Measurements from ENCODE around the gene INSR.

The INSR gene

GRCh38 chr19:7327802-7328201 is 33.6 kb upstream of the INSR start:
- DNase-seq (ENCODE audit: low read depth in 1 of 2, low spot score in 1 of 2) = no peak
- H3K27ac ChIP-seq (replicated peaks) = no peak overlapping the region
- H3K27me3 ChIP-seq (ENCODE audit: insufficient read depth, poor library complexity, severe bottlenecking) = no peaks in the 10 kb centered on the region
- no peak for TF ChIP-seq REST (IDR thresholded peaks at IDR 0.05; ENCODE audit: insufficient replicate concordance, low read depth)
- TF ChIP-seq CTCF (IDR thresholded peaks at IDR 0.05; ENCODE audit: insufficient read depth, low read length) = no peak
- no peak for TF ChIP-seq SPI1 (IDR thresholded peaks at IDR 0.05; ENCODE audit: borderline replicate concordance, low read depth)
- no peak for TF ChIP-seq POLR2AphosphoS5 (IDR thresholded peaks at IDR 0.05; ENCODE audit: low read depth)
- no peak for TF ChIP-seq GABPA (IDR thresholded peaks at IDR 0.05; ENCODE audit: low read depth)
- H3K4me3 ChIP-seq (replicated peaks; ENCODE audit: insufficient read depth, low read length) = no peak overlapping the region

GRCh38 chr19:7326105-7326877 is 32.1 kb upstream of the INSR start:
- Histone ChIP-seq H3K27ac (replicated peaks) (no peak overlapping the region), H3K27me3 (ENCODE audit: insufficient read depth, poor library complexity, severe bottlenecking) (no peaks in the 10 kb centered on the region), H3K4me3 (replicated peaks; ENCODE audit: insufficient read depth, low read length) (no peak overlapping the region)
- peak in 1 of 2 experiments; percentile 37 for DNase-seq (ENCODE audit: low read depth in 1 of 2, low spot score in 1 of 2)
- TF ChIP-seq SPI1 (IDR thresholded peaks at IDR 0.05; ENCODE audit: borderline replicate concordance, low read depth) (no peak), GABPA (IDR thresholded peaks at IDR 0.05; ENCODE audit: low read depth) (no peak), CTCF (IDR thresholded peaks at IDR 0.05; ENCODE audit: insufficient read depth, low read length) (peak; percentile 7), REST (IDR thresholded peaks at IDR 0.05; ENCODE audit: insufficient replicate concordance, low read depth) (no peak), POLR2AphosphoS5 (IDR thresholded peaks at IDR 0.05; ENCODE audit: low read depth) (no peak)

GRCh38 chr19:7318176-7318575 is 24.0 kb upstream of the INSR start:
- no peak for DNase-seq (ENCODE audit: low read depth in 1 of 2, low spot score in 1 of 2)
- no peak overlapping the region for H3K4me3 ChIP-seq (replicated peaks; ENCODE audit: insufficient read depth, low read length)
- no peak for TF ChIP-seq REST (IDR thresholded peaks at IDR 0.05; ENCODE audit: insufficient replicate concordance, low read depth)
- TF ChIP-seq CTCF (IDR thresholded peaks at IDR 0.05; ENCODE audit: insufficient read depth, low read length) = no peak
- no peak for TF ChIP-seq SPI1 (IDR thresholded peaks at IDR 0.05; ENCODE audit: borderline replicate concordance, low read depth)

More at GRCh38 chr19:7318176-7318575, 24.0 kb upstream of the INSR start:
- Histone ChIP-seq H3K27me3 (ENCODE audit: insufficient read depth, poor library complexity, severe bottlenecking) (no peaks in the 10 kb centered on the region), H3K27ac (replicated peaks) (no peak overlapping the region)
